ENCODE results near the gene C12orf50.

- no peak for TF ChIP-seq POLR2A (IDR thresholded peaks at IDR 0.05)
- no peak for TF ChIP-seq CTCF (IDR thresholded peaks at IDR 0.05)
These were observed 27.4 kb upstream of the C12orf50 start for GRCh38 chr12:88056571-88056970.

All from thyroid gland (tissue), 4 donors.